Endothelial cell of umbilical vein (primary cell): ENCODE results near the gene CHRM2. TPM values are rescaled to one million over a fixed set of nuclear protein-coding genes. Genes with fewer than 3 reads are reported as not detected.

Source experiments
- BruUV-seq: library from RNA; stranded (reverse); fragments of 400-500 nt; replicated peaks from 2 replicates; lab custom pipeline; 2021; lab: Mats Ljungman, UMichigan
- CTCF ChIA-PET: fragments of 300-600, 350-600 bp; sonication (Branson Sonifier 250); formaldehyde crosslinking; loops from one replicate; lab custom pipeline; 2021; ENCODE audit warnings: antibody characterized with exemption, inconsistent platforms; lab: Charles Lee
- POLR2A ChIA-PET: fragments of 300-600, 350-600 bp; sonication (Branson Sonifier 250); formaldehyde crosslinking; loops from one replicate; lab custom pipeline; 2021; ENCODE audit warnings: antibody characterized with exemption, inconsistent platforms; lab: Charles Lee
- DNase-seq: peaks from one replicate; pipeline ENCODE4 v3.0.0-alpha.2; 2011; ENCODE audit warnings: low read depth, low spot score
- FAIRE-seq: peaks from 2 replicates; lab custom pipeline; 2011; peaks lifted over from hg19 to GRCh38; lab: Jason Lieb, UNC
- H2AFZ ChIP-seq: 2 replicates; pipeline ENCODE4 v1.6.0; 2012; ENCODE audit warnings: low read depth, low read length, control low read depth, inconsistent platforms
- H3K27ac ChIP-seq: 2 replicates; pipeline ENCODE4 v1.5.1; 2011; ENCODE audit warnings: low read depth, mild to moderate bottlenecking, control low read depth, low read length, moderate library complexity; ENCODE audit not compliant: insufficient read depth
- H3K27me3 ChIP-seq, 2 experiments: 2 replicates each; pipeline versions ENCODE4 v1.6.0 to v1.6.1; 2011; ENCODE audit warnings: low read length in 2 of 2, mixed read lengths in 1 of 2; ENCODE audit not compliant: control insufficient read depth in 2 of 2, insufficient read depth in 2 of 2
- H3K36me3 ChIP-seq, 2 experiments: 2 replicates in 1 of 2; 3 replicates in 1 of 2; pipeline ENCODE4 v1.5.1; 2011; ENCODE audit warnings: low read length in 2 of 2, mild to moderate bottlenecking in 1 of 2, moderate library complexity in 1 of 2; ENCODE audit not compliant: control insufficient read depth in 2 of 2, insufficient read depth in 2 of 2; ENCODE audit errors: extremely low read depth in 1 of 2
- H3K4me1 ChIP-seq: 3 replicates; pipeline ENCODE4 v1.5.1; 2011; ENCODE audit warnings: mild to moderate bottlenecking, low read length; ENCODE audit not compliant: control insufficient read depth, insufficient read depth; ENCODE audit errors: extremely low read depth
- H3K4me2 ChIP-seq: 2 replicates; pipeline ENCODE4 v1.6.1; 2011; ENCODE audit warnings: low read length, control low read depth, mixed read lengths; ENCODE audit not compliant: insufficient read depth
- H3K4me3 ChIP-seq, 3 experiments: fragments of 200-600 bp in 1 of 3; sonication (generic), shearing (Covaris generic) in 1 of 3; replicated peaks in 1 of 3; 2 replicates each; pipeline ENCODE4 v1.5.1; 2011 to 2016; ENCODE audit warnings: control low read depth in 3 of 3, low read length in 3 of 3, mild to moderate bottlenecking in 2 of 3, inconsistent platforms in 1 of 3, low read depth in 1 of 3, moderate library complexity in 1 of 3; ENCODE audit not compliant: insufficient read depth in 1 of 3
- H3K79me2 ChIP-seq: 2 replicates; pipeline ENCODE4 v1.6.0; 2012; ENCODE audit warnings: low read length, inconsistent platforms; ENCODE audit not compliant: control insufficient read depth, insufficient read depth
- H3K9ac ChIP-seq: replicated peaks from 2 replicates; pipeline ENCODE3; 2011; ENCODE audit warnings: low read length, control low read depth; ENCODE audit not compliant: insufficient read depth; ENCODE audit errors: extremely low read depth
- H3K9me1 ChIP-seq: replicated peaks from 3 replicates; pipeline ENCODE4 v1.6.0; 2011; ENCODE audit warnings: mild to moderate bottlenecking, low read length; ENCODE audit not compliant: control insufficient read depth, insufficient read depth; ENCODE audit errors: extremely low read depth
- H3K9me3 ChIP-seq: replicated peaks from 2 replicates; pipeline ENCODE4 v1.5.1; 2012; ENCODE audit warnings: low read length, inconsistent platforms; ENCODE audit not compliant: control insufficient read depth, insufficient read depth
- H4K20me1 ChIP-seq: replicated peaks from 2 replicates; pipeline ENCODE3; 2011; ENCODE audit warnings: mild to moderate bottlenecking, low read length; ENCODE audit not compliant: control insufficient read depth, insufficient read depth; ENCODE audit errors: extremely low read depth
- EZH2 ChIP-seq: IDR thresholded peaks from 2 replicates; pipeline ENCODE4 v1.6.1; 2012; ENCODE audit warnings: borderline replicate concordance, low read depth, mild to moderate bottlenecking, moderate library complexity, low read length, inconsistent platforms; ENCODE audit not compliant: severe bottlenecking
- MYC ChIP-seq: IDR thresholded peaks from one replicate; pipeline ENCODE4 v1.6.1; 2011; ENCODE audit warnings: mild to moderate bottlenecking, low read depth, low read length
- POLR2A ChIP-seq: IDR thresholded peaks from 2 replicates; pipeline ENCODE4 v1.6.1; 2012; ENCODE audit warnings: low read depth, mild to moderate bottlenecking, control low read depth, low read length
- dilution Hi-C: fragments of 300-500 bp; cut with MboI; formaldehyde crosslinking; loops from one replicate; pipeline ENCODE4 v1.15.0; 2019; ENCODE audit warnings: low sequenced_read_pairs; ENCODE audit not compliant: extremely low pct_ligation_motif_present
- intact Hi-C: fragments of 100-400 bp; cut with micrococcal nuclease; formaldehyde crosslinking; loops from one replicate; pipeline ENCODE4 v1.10.0; 2022
- polyA plus RNA-seq, 4 experiments: library from polyadenylated mRNA; depleted of rRNA in 3 of 4; stranded (reverse) in 3 of 4; unstranded in 1 of 4; fragments of >200 nt; gene quantifications; 2 replicates each; pipeline versions ENCODE4 v1.2.1 to v1.2.3, GENCODE V29; 2011 to 2012; ENCODE audit warnings: missing spikeins in 1 of 4
- total RNA-seq: library from RNA; stranded (reverse); gene quantifications from 2 replicates; pipeline ENCODE4 v1.2.3, GENCODE V29; 2021
- TF ChIP-seq, protein P1 (sequence below), 2 donors: IDR thresholded peaks; 1 replicate in 1 of 2; 2 replicates in 1 of 2; pipeline ENCODE4 v1.5.1; 2011; ENCODE audit warnings: low read length in 2 of 2, mild to moderate bottlenecking in 2 of 2, moderate library complexity in 2 of 2, control low read depth in 1 of 2, inconsistent platforms in 1 of 2, low read depth in 1 of 2; ENCODE audit not compliant: insufficient read depth in 1 of 2; ENCODE audit errors: extremely low read depth in 1 of 2

The CHRM2 gene
- total and polyA plus RNA-seq, 2 donors (not counting 3 experiments of a cell fraction or from before 2014, with no cell fraction given) = not detected

DNA sequence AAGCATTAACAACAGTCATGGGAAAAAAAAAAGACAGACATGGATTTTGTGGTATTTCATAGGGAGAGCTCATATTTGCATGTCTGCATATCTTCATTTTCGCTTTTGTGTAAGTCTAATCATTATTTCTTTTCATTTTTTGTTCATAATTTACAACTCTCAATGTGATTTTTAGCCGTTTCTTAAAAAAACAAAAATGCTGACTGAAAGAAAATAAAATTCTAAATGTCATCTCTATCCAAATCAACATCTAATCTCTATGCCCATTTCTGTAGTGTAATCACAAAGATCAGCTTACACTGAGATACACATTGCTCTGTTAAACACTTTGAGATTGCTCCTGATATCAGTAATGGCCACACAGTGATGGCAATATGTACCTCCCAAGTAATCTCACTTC is 29.2 kb downstream of the CHRM2 start:
- Histone ChIP-seq H2AFZ (no peak overlapping the region), H3K9ac (no peak overlapping the region), H3K4me2 (no peak overlapping the region), H3K27me3 (no peaks in the 10 kb centered on the region), H3K9me3 (no peaks in the 10 kb centered on the region), H3K79me2 (no peaks in the 10 kb centered on the region), H4K20me1 (no peaks in the 10 kb centered on the region), H3K9me1 (no peaks in the 10 kb centered on the region), H3K36me3 (no peaks in the 10 kb centered on the region), H3K4me1 (no peaks in the 10 kb centered on the region), H3K27ac (no peak overlapping the region), H3K4me3 (no peak overlapping the region)
- TF ChIP-seq, protein P1, sequence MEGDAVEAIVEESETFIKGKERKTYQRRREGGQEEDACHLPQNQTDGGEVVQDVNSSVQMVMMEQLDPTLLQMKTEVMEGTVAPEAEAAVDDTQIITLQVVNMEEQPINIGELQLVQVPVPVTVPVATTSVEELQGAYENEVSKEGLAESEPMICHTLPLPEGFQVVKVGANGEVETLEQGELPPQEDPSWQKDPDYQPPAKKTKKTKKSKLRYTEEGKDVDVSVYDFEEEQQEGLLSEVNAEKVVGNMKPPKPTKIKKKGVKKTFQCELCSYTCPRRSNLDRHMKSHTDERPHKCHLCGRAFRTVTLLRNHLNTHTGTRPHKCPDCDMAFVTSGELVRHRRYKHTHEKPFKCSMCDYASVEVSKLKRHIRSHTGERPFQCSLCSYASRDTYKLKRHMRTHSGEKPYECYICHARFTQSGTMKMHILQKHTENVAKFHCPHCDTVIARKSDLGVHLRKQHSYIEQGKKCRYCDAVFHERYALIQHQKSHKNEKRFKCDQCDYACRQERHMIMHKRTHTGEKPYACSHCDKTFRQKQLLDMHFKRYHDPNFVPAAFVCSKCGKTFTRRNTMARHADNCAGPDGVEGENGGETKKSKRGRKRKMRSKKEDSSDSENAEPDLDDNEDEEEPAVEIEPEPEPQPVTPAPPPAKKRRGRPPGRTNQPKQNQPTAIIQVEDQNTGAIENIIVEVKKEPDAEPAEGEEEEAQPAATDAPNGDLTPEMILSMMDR (IDR thresholded peaks at IDR 0.05; ENCODE audit: extremely low read depth in 1 of 2, insufficient read depth in 1 of 2, low read depth in 1 of 2, low read length in 2 of 2) = no peak
- DNase-seq (no peak), FAIRE-seq (no peak)
- ChIA-PET POLR2A (no interaction called here), CTCF (interaction anchor here (0.6 to 1.9 kb wide), 2 partner anchors 23 to 330 kb away, joined by 3 to 6 read pairs; no protein-coding TSS in a partner anchor)
- dilution Hi-C loops = no loop called here
- no TSS peak for BruUV-seq
- intact Hi-C loops = no loop called here

- Histone ChIP-seq H3K9me1 (no peaks in the 10 kb centered on the region), H3K27me3 (no peaks in the 10 kb centered on the region), H3K4me1 (no peaks in the 10 kb centered on the region), H3K4me2 (no peak overlapping the region), H3K9ac (no peak overlapping the region), H3K4me3 (no peak overlapping the region), H3K79me2 (no peaks in the 10 kb centered on the region), H3K36me3 (no peaks in the 10 kb centered on the region), H3K9me3 (no peaks in the 10 kb centered on the region), H3K27ac (no peak overlapping the region), H2AFZ (no peak overlapping the region), H4K20me1 (no peaks in the 10 kb centered on the region)
- ChIA-PET CTCF (no interaction called here), POLR2A (no interaction called here)
- FAIRE-seq = no peak
- no peak for DNase-seq
- dilution Hi-C loops (no loop called here), intact Hi-C loops (no loop called here)
- no TSS peak for BruUV-seq
- no peak for TF ChIP-seq POLR2A
- no peak for TF ChIP-seq MYC
- TF ChIP-seq EZH2 = no peak
Observed at GRCh38 chr7:136900005-136900404, 31.6 kb downstream of the CHRM2 start.
